Stimulated activated CD8-positive, alpha-beta memory T cell treated with anti-CD3 and anti-CD28 coated beads, Interleukin-15, amount 100 ng/mL, for 1 hour (primary cell): ENCODE results near the gene INCA1.
A peak's percentile ranks its signal among the peaks of the same experiment; 100 is the strongest.
"Not testable (repeated sequence)": the region's sequence is repeated elsewhere in the genome, so short reads cannot be mapped to it uniquely, and the experiment has no call there.

ENCODE experiments used
- DNase-seq: peaks from one replicate; pipeline ENCODE4 v3.0.0-alpha.2; 2020; ENCODE audit warnings: low read depth

The INCA1 gene, protein sequence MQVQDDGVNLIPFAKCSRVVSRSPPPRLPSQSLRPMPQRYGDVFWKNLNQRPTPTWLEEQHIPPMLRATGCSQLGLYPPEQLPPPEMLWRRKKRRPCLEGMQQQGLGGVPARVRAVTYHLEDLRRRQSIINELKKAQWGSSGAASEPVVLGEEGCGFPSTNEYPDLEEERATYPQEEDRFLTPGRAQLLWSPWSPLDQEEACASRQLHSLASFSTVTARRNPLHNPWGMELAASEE

DNA sequence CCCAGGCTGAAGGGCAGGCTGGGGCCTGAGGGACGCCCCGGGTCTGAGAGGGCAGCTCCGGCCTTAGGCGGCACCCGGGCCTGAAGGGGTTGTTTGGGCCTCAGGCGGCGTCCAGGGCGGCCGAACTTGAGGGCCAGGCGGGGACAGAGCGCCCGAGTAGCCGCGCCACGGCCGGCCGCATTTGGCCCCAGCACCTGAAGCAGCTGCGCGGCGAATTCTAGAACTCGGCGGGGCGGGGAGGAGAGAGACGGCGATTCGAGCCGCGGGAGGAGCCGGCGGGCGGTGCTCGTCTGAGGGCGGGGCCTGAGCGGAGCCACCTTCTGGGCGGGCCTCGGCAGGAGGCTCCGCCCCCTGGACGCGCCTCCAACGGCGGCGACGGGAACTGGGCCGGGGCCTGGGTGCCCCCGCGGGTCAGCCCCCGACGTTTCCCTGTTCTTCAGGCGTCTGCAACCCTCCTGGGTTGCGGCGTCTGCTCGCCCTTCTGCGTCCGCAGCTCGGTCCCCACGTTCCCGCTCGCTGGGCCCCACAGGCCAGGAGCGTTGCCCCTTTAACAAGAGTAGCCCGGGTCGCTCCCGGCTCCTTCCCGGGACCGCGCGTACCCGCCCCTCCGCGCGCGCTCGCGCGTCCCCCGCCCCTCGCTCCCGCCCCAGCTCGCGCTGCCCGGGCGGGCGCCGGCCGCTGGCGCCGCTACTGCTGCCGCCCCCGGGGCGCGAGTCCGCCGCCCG, at the start of gene INCA1, which contains the start of gene KIF1C:
Gene INCA1, minus strand, starts transcription at position 221 of the 725 bp plus-strand sequence. CDS start 3,085 bp downstream, outside the sequence.
Gene KIF1C, plus strand, starts transcription at position 649 of the 725 bp plus-strand sequence. CDS start 2,297 bp downstream, outside the sequence.
- DNase-seq: peak; percentile 75

GRCh38 chr17:5045496-5045895, 48.2 kb upstream of the INCA1 start:
- DNase-seq: no peak

- DNase-seq: no peak
These were observed 47.3 kb upstream of the INCA1 start for GRCh38 chr17:5044630-5045029.

- no peak for DNase-seq
These were observed 46.2 kb upstream of the INCA1 start for GRCh38 chr17:5043524-5043923.

GRCh38 chr17:5042157-5043022, 45.1 kb upstream of the INCA1 start:
- no peak for DNase-seq

DNA sequence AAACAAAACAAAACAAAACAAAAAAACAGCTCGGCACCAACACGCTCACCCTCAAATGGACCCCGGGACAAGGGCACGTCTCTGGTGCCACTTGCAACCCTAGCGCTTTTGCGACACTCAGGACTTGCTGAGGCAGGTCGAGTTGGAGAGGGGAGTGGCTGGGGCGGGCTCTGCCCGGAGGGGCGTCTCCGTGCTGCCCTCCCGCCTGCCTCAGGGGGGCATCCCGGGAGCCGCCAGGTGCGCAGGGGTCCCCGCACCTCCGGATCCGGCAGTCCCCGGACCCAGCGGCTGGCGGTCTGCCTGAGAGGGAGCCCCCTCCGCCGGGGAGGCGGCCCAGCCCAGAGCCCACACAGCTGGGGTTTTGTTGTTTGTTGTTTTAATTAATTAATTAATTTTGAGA, 38.0 kb upstream of the INCA1 start, which contains the start of gene SLC52A1:
Gene SLC52A1, minus strand, starts transcription at position 112 of the 400 bp plus-strand sequence. CDS start 820 bp downstream, outside the sequence.
- no peak for DNase-seq

- DNase-seq: no peak
These were observed 37.3 kb upstream of the INCA1 start for GRCh38 chr17:5034651-5035050.

- DNase-seq: no peak
These were observed 36.7 kb upstream of the INCA1 start for GRCh38 chr17:5034063-5034462.

DNA sequence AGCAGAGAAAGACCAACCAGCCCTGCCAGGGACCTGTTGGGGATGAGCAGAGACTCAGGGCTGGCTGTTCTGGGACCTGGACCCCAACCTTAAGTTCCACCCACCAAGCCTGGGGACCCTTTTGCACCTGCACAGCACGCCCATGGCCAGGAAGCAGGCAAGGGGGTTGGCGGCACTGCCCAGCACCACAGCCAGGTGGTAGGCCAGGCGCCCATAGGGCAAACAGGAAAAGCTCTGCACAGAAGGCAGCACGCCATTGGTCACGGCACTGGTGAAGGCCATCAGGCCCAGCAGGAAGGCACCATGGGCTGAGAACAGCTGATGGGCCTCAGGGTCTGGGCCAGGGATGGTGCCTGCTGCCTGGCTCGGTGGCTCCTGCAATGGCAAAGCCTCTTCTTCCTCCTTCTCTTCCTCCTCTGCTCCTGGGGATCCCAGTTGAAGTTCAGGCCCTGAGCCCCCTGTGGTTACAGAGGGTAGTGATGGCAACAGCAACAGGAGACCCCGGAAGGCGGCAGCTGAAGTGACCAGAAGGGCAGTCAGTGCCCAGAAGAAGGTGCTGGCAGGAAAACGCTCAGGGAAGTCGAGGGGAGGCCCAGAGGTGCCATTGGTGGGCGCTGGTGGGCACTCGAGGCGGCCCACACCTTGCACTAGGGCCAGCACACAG, 36.2 kb upstream of the INCA1 start:
- no peak for DNase-seq

DNA sequence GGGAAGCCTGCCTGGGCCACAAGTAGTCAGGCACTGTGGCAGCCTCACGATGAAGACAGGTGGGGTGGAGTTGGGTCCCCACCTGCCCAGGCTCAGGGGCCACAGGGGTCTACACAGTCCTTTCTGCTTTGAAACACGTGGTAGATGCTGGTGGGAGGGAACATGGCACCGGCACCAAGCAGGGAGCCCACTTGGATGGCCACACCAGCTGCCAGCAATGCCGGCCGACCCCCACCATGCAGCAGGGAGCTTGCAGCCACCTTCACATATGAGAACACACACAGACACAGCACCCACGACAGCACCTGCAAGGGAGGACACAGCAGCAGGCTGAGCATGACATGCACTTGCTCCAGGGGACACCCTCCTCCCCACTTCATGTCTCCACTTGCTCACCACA, 35.5 kb upstream of the INCA1 start:
- no peak for DNase-seq

GRCh38 chr17:5031365-5032082, 34.2 kb upstream of the INCA1 start:
- peak; percentile 71 for DNase-seq

DNA sequence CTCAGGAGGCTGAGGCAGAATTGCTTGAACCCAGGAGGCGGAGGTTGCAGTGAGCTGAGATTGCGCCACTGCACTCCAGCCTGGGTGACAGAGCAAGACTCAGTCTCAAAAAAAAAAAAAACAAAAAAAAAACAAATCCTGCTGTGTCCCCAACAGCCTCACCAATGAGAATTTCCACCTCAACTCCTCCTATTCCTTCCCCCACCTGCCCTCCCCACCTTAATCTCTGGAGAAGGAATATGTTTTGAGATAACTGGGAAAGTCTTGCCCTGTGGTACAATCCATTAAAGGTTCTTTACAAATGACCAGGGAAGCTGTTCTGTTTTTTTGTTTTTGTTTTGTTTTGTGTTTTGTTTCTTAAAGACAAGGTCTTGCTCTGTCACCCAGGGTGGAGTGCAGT, 32.8 kb upstream of the INCA1 start:
- not testable (repeated sequence) for DNase-seq

GRCh38 chr17:5027916-5028315, 30.6 kb upstream of the INCA1 start:
- DNase-seq: no peak

- DNase-seq: no peak
These were observed 30.0 kb upstream of the INCA1 start for GRCh38 chr17:5027299-5027698.

DNA sequence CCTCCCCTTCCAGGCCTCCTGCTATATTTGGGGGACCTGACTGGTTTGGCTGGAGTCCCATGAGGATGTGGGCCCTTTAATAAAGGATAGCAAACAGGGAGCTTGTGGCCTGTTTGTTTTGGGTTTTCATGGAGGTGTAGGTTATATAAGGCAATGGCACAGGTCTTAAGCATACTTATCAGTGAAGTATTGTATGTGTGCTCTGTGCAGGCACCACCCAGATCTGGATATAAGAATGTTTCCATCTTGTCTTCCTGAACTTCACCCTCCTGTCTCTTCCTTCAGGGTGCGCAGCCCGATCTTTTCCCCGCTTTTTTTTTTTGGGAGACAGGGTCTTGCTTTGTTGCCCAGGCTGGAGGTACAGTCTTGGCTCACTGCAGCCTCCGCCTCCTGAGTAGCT, 27.3 kb upstream of the INCA1 start:
- DNase-seq: no peak

DNA sequence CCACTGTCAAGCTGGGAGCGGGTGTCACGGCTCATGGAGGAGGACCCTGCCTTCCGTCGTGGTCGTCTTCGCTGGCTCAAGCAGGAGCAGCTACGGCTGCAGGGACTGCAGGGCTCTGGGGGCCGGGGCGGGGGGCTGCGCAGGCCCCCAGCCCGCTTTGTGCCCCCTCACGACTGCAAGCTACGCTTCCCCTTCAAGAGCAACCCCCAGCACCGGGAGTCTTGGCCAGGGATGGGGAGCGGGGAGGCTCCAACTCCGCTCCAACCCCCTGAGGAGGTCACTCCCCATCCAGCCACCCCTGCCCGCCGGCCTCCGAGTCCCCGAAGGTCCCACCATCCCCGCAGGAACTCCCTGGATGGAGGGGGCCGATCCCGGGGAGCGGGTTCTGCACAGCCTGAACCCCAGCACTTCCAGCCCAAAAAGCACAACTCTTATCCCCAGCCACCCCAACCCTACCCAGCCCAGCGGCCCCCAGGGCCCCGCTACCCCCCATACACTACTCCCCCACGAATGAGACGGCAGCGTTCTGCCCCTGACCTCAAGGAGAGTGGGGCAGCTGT, 26.3 kb upstream of the INCA1 start:
- no peak for DNase-seq

DNA sequence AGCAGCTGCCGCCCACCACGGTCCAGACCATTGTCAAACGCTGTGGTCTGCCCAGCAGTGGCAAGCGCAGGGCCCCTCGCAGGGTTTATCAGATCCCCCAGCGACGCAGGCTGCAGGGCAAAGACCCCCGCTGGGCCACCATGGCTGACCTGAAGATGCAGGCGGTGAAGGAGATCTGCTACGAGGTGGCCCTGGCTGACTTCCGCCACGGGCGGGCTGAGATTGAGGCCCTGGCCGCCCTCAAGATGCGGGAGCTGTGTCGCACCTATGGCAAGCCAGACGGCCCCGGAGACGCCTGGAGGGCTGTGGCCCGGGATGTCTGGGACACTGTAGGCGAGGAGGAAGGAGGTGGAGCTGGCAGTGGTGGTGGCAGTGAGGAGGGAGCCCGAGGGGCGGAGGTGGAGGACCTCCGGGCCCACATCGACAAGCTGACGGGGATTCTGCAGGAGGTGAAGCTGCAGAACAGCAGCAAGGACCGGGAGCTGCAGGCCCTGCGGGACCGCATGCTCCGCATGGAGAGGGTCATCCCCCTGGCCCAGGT, 24.9 kb upstream of the INCA1 start:
- DNase-seq: no peak

GRCh38 chr17:5020502-5021023, 23.2 kb upstream of the INCA1 start:
- no peak for DNase-seq

DNA sequence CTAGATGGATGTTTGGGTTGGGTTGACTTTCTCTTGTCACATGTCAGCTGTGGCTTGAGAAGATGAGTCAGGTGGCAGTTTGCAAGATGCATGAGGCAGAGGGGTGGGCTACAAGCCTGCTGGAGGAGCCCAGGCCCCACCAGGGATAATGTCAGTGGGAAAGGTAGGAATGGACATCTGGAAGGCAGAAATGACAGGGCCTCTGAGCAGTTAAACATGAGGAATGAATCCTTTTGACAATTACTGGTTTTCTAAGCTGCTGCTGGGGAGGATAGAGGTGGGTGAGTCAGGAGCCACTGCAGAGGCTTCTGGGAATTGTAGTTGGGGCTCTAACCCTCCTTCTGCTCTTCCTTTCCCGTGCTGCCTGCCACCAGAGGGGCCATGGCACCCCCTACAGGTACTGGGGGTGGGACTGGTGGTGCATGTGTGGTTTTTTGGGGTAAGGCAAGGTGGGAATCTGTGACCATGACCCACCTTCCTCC, 22.2 kb upstream of the INCA1 start:
- DNase-seq: no peak

DNA sequence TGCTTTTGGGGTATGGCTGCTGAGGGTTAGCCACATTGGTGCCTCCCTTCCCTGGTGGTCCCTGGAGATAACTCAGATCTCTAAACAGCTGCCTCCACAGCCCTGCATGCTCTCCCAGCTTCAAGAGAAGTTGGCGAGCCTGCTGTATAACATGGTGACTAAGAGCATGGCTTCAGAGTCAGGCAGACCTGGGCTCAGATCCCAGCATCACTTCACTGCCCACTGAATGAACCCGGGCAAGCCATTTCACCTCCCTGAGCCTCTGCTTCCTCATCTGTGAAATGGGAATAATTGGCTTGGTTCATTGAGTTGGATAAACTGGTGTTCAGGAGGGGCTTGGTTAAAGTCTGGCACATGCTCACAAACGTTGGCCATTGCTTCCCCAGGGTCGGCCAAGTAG, 17.0 kb upstream of the INCA1 start:
- DNase-seq: no peak
